Cardiac muscle cell (in vitro differentiated cells and primary cell): Measurements from ENCODE around the gene SRRM3. TPM values are rescaled to one million over a fixed set of nuclear protein-coding genes. Genes with fewer than 3 reads are reported as not detected.
"Not testable (repeated sequence)": the region's sequence is repeated elsewhere in the genome, so short reads cannot be mapped to it uniquely, and the experiment has no call there.

ENCODE experiments used
- DNase-seq, 2 donors: peaks; one replicate each; pipeline versions ENCODE4 v3.0.0 to v3.0.0-alpha.2; 2010 to 2017; ENCODE audit warnings: low read depth in 1 of 2, low spot score in 1 of 2
- H3K27ac ChIP-seq: fragments of 200-600 bp; sonication (generic); 2 replicates; pipeline ENCODE4 v1.5.1; 2016
- H3K27me3 ChIP-seq: fragments of 200-600 bp; sonication (generic); 2 replicates; pipeline ENCODE4 v1.6.0; 2016; ENCODE audit warnings: control low read depth
- H3K36me3 ChIP-seq: fragments of 200-600 bp; sonication (generic); 2 replicates; pipeline ENCODE4 v1.5.1; 2016; ENCODE audit warnings: control low read depth
- H3K4me1 ChIP-seq: fragments of 200-600 bp; sonication (generic); 2 replicates; pipeline ENCODE4 v1.8.1; 2017; ENCODE audit warnings: low read depth, mild to moderate bottlenecking, mixed run types
- H3K4me3 ChIP-seq: fragments of 200-600 bp; sonication (generic); 2 replicates; pipeline ENCODE4 v1.5.1; 2016; ENCODE audit warnings: mild to moderate bottlenecking
- H3K9me3 ChIP-seq: fragments of 200-600 bp; sonication (generic); 2 replicates; pipeline ENCODE4 v1.5.1; 2017; ENCODE audit warnings: low read depth, mild to moderate bottlenecking, control low read depth
- polyA plus RNA-seq: library from polyadenylated mRNA; unstranded; fragments of >200 nt; fragmentation: Nextera tagmentation; extraction: Ambion mirVana; gene quantifications from 2 replicates; pipeline ENCODE4 v1.2.1, GENCODE V29; 2016
- total RNA-seq: library from RNA; depleted of rRNA; stranded (reverse); fragments of >200 nt; gene quantifications from 2 replicates; pipeline ENCODE4 v1.2.3, GENCODE V29; 2016
- TF ChIP-seq, protein P1 (sequence below): IDR thresholded peaks from 2 replicates; pipeline ENCODE4 v1.5.1; 2012; ENCODE audit warnings: low read depth, mild to moderate bottlenecking, low read length

SRRM3 gene
- total and polyA plus RNA-seq, 2 experiments from 2014 or later: 0.89 to 2.7 TPM

DNA sequence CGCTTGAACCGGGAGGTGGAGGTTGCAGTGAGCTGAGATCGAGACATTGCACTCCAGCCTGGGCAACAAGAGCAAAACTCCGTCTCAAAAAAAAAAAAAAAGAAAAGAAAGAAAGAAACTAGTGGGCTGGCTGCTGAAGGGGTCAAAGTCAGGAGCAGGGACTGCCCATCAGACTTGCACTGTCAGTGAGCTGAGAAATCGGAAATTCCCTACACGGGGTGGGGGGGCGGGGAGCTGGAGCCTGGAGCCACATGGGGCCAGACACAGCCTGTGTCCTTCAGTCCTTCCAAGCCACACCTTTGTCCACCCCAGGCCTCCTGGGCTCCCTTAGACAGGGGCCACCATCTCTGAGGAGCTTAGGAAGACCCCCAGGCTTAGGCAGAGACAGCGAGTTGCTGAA is 34.5 kb downstream of the SRRM3 start:
- TF ChIP-seq, protein P1, sequence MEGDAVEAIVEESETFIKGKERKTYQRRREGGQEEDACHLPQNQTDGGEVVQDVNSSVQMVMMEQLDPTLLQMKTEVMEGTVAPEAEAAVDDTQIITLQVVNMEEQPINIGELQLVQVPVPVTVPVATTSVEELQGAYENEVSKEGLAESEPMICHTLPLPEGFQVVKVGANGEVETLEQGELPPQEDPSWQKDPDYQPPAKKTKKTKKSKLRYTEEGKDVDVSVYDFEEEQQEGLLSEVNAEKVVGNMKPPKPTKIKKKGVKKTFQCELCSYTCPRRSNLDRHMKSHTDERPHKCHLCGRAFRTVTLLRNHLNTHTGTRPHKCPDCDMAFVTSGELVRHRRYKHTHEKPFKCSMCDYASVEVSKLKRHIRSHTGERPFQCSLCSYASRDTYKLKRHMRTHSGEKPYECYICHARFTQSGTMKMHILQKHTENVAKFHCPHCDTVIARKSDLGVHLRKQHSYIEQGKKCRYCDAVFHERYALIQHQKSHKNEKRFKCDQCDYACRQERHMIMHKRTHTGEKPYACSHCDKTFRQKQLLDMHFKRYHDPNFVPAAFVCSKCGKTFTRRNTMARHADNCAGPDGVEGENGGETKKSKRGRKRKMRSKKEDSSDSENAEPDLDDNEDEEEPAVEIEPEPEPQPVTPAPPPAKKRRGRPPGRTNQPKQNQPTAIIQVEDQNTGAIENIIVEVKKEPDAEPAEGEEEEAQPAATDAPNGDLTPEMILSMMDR: no peak
- Histone ChIP-seq H3K27me3 (peaks cover 10% of the 10 kb centered on the region), H3K4me3 (no peak overlapping the region), H3K9me3 (no peaks in the 10 kb centered on the region), H3K27ac (no peak overlapping the region), H3K36me3 (no peaks in the 10 kb centered on the region), H3K4me1 (no peaks in the 10 kb centered on the region)
- DNase-seq: no peak

DNA sequence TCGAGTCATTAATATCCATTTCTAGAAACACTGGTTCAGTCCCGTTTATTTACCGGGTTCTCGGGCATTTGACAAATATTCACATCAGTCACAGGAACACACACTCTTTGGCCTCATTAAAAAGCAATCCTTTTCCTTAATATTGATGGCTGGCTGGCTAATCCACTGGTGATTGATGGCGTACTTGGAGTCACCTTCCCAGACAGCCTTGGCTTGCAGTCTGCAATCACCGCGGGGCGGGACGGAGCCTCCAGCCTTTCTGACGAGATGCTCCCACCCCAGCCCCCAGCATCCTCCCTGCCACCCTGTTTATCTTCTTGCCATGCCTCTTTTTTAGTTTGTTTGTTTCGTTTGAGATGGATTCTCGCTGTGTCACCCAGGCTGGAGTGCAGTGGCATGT is 36.6 kb downstream of the SRRM3 start:
- Histone ChIP-seq H3K27ac (no peak overlapping the region), H3K4me3 (no peak overlapping the region), H3K4me1 (no peaks in the 10 kb centered on the region), H3K9me3 (no peaks in the 10 kb centered on the region), H3K27me3 (no peaks in the 10 kb centered on the region), H3K36me3 (no peaks in the 10 kb centered on the region)
- DNase-seq: no peak
- TF ChIP-seq, protein P1: no peak

DNA sequence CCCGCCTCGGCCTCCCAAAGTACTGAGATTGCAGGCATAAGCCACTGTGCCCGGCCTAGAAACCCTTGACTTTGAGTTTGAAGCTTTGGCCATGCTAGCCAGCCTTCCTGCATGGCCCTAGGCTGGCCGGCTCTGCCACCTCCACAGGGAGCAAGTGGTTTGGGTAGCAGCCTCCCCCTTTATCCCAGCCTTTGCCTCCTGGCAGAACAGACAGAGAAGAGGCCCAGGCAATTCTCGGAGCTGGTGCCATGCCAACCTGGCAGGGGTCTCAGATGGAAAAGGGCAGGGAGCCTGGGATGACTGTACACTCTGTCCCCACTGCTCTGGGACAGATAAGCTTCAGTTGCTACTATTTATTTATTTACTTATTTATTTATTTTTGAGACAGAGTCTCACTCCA is 39.4 kb downstream of the SRRM3 start:
- Histone ChIP-seq H3K9me3 (no peaks in the 10 kb centered on the region), H3K4me1 (no peaks in the 10 kb centered on the region), H3K27me3 (no peaks in the 10 kb centered on the region), H3K36me3 (no peaks in the 10 kb centered on the region), H3K4me3 (no peak overlapping the region), H3K27ac (no peak overlapping the region)
- TF ChIP-seq, protein P1: no peak
- no peak for DNase-seq

DNA sequence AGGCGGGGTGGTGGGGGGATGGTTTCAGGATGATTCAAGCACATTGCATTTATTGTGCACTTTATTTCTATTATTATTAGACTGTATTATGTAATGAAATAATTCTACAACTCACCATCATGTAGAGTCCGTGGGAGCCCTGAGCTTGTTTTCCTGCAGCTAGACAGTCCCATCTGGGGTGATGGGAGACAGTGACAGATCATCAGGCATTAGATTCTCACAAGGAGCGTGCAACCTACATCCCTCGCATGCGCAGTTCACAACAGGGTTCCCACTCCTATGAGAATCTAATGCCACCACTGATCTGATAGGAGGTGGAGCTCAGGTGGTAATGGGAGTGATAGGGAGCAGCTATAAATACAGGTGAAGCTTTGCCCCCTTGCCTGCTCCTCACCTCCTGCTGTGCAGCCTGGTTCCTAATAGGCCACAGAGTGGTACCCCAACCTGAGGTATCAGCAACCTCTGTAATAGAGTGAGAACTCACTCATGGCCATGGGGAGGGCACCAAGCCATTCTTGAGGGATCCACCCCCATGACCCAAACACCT is 40.9 kb downstream of the SRRM3 start:
- not testable (repeated sequence) for DNase-seq, H3K4me3 ChIP-seq, H3K4me1 ChIP-seq, H3K27ac ChIP-seq, H3K9me3 ChIP-seq, H3K36me3 ChIP-seq, H3K27me3 ChIP-seq

DNA sequence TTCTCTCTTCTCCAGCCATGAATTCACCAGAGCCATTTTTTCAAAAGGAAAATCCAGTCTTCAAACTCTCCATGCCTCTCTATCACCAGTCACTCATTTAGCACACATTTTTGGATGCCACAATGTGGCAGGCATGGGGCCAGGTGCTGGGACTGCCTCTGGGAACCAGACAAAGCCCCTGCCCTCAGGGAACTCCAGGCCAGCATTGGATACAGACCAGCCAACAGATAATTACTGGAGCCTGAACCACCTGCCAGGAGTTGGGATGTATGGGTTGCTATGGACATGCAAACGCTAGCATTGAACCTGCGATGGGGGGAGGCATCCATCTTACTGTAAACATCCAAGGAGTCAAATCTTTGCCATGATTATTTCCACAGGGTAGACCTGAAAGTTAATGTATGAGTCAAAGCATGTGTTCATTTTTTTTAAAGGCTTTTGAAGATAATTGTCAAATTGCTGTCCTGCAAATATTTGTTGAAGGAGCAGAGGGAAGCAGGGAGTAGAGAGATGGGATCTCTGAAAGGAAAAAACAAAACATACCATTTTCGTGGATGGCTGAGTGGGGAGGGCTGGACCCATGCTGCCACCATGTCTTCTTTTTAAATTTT is 43.2 kb downstream of the SRRM3 start:
- Histone ChIP-seq H3K4me3 (no peak overlapping the region), H3K27me3 (no peaks in the 10 kb centered on the region), H3K4me1 (no peaks in the 10 kb centered on the region), H3K9me3 (no peaks in the 10 kb centered on the region), H3K27ac (no peak overlapping the region), H3K36me3 (no peaks in the 10 kb centered on the region)
- TF ChIP-seq, protein P1: no peak
- no peak for DNase-seq

DNA sequence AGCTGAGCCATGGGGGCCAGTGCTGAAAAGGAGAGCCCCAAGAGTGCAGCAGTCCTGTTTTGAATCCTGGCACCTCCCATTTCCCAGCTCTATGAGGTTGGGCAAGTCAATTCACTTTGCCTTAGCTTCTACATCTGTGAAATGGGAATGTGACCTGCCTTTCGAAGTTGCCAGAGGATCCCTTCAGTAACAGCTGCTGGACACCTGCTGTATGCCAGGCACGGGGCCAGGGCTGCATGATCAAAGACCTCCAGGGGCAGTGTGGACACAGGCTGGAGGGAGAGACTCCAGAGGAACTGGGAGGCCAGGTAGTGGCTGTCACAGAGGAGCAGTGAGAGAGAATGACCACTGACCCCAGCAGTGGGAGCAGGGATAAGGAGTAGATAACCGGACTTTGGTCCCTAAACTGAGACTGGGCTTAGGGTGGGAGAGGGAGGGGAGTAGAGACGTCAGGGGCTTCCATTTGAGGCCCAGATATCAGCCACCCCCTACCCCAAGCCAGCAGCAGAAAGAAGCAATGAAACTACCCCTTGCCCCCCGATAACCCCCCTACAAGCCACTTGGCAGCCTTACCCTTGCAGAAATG is 45.2 kb downstream of the SRRM3 start:
- H3K4me3 ChIP-seq: no peak overlapping the region
- no peaks in the 10 kb centered on the region for H3K9me3 ChIP-seq
- H3K27ac ChIP-seq: no peak overlapping the region
- H3K36me3 ChIP-seq: no peaks in the 10 kb centered on the region
- TF ChIP-seq, protein P1: no peak
- no peak for DNase-seq
- H3K27me3 ChIP-seq: no peaks in the 10 kb centered on the region
- H3K4me1 ChIP-seq: no peaks in the 10 kb centered on the region
